ENCODE measurements around the gene F8. TPM values are rescaled to one million over a fixed set of nuclear protein-coding genes. Genes with fewer than 3 reads are reported as not detected.
"Not testable (repeated sequence)": the region's sequence is repeated elsewhere in the genome, so short reads cannot be mapped to it uniquely, and the experiment has no call there.

Gene F8
- polyA plus RNA-seq, 1 donor from 2014 or later, result 2.1 TPM

DNA sequence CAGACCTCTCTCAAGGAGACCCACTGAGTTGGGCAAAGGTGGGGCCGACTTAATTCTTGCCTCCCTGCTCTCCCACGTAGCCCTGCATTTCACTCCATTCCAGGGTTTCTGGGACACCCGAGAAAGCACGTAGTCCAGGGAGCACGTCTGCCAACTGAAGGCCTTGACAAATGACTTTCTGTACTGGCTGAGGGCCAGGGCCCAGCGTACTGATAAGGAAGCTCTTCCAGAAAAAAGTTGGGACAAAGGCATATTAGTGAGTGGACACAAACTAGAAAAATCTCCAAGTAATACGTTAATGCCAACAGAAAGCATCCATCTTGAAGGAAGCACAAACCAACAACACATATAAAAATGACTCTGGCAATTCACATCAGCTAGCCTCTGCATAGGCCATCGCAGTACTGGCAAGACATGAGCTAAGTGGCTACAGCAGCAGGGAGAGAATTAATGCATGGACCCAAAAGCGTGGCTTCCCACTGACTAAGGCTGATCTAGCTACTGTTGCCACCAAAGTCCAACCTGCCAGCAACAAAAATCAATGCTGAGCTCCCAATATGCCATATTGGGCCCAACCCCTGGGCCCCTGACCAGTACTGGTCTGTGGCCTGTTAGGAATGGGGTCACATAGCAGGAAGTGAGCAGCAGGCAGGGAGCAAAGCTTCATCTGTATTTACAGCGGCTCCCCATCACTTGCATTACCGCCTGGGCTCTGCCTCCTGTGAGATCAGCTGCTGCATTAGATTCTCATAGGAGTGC lies 15.4 kb downstream of the F8 start:
- not testable (repeated sequence) for H3K9me2 ChIP-seq (ENCODE audit: insufficient read depth, low read length); H3F3A ChIP-seq (ENCODE audit: insufficient read depth, low read length, poor library complexity, severe bottlenecking); H3K79me2 ChIP-seq (replicated peaks; ENCODE audit: insufficient read depth, low read length); H3K36me3 ChIP-seq (ENCODE audit: insufficient read depth, low read length); H3K9ac ChIP-seq (ENCODE audit: low read length); H2AFZ ChIP-seq (ENCODE audit: low read depth, low read length); H3K4me2 ChIP-seq (ENCODE audit: low read length); H3K4me3 ChIP-seq (ENCODE audit: low read length); H4K20me1 ChIP-seq (ENCODE audit: insufficient read depth); H3K9me3 ChIP-seq (ENCODE audit: low read length); H3K27ac ChIP-seq (ENCODE audit: low read length); H3K27me3 ChIP-seq (ENCODE audit: insufficient read depth, low read depth, low read length)

DNA sequence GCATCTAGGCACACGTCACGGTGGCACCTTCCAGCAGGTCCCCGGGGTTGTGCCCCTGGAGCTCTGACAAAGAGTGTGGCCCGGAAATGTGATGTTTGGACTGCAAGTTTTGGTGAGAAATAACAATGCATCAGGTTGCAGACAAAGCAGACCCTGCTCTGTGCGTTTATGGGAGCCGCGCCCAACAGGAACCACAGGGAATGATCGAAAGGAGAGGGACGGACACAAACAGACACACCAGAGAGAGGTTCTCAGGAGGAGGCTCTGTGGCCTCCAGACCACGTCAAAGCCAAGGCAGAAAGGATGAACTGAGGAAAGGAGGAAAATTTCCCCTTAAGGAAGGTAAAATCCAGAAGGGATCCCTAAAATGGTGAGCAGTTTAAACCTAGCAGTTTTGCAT lies 16.1 kb downstream of the F8 start:
- H2AFZ ChIP-seq (ENCODE audit: low read depth, low read length); H3K9me3 ChIP-seq (ENCODE audit: low read length); H3K4me2 ChIP-seq (ENCODE audit: low read length); H3K27ac ChIP-seq (ENCODE audit: low read length); H4K20me1 ChIP-seq (ENCODE audit: insufficient read depth); H3K4me3 ChIP-seq (ENCODE audit: low read length); H3K9me2 ChIP-seq (ENCODE audit: insufficient read depth, low read length); H3K9ac ChIP-seq (ENCODE audit: low read length); H3K27me3 ChIP-seq (ENCODE audit: insufficient read depth, low read depth, low read length); H3K36me3 ChIP-seq (ENCODE audit: insufficient read depth, low read length); H3F3A ChIP-seq (ENCODE audit: insufficient read depth, low read length, poor library complexity, severe bottlenecking); H3K79me2 ChIP-seq (replicated peaks; ENCODE audit: insufficient read depth, low read length): not testable (repeated sequence)

DNA sequence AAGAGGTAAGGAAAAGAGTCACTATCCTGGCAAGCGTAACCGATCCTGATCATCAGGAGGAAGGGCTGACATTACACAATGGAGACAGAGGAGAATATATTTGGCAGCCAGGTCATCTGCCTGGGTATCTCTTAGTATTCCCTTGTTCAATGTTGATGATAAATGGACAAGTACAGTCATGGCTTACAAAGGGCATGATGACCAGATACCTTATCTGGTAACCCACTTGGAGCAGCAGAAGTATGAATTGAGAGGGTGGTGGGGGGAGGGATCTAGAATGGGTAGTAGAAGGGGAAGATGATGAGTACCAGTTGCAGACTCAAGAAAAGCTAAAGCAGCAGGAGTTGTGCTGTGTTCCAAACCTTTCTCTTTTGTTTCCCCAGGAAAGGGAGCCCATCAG lies 17.3 kb downstream of the F8 start:
- no peak overlapping the region for H3K27ac ChIP-seq (ENCODE audit: low read length)

DNA sequence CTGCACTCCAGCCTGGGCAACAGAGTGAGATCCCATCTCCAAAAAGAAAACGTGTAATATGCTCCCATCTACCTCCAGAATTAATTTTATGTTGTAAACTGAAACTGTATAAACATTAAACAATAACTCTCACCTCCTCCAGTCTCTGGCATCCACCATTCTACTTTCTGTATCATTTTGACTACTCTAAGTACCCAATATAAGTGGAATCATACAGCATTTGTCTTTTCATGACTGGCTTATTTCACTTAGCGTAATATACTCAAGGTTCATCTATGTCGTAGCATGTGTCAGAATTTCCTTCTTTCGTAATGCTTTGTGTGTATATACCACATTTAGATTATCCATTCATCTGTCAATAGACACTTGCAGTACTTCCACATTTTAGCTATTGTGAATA lies 20.6 kb downstream of the F8 start:
- Histone ChIP-seq H3K9me2 (ENCODE audit: insufficient read depth, low read length) (no peaks in the 10 kb centered on the region), H3K27ac (ENCODE audit: low read length) (no peak overlapping the region), H3K79me2 (replicated peaks; ENCODE audit: insufficient read depth, low read length) (no peaks in the 10 kb centered on the region), H3K4me2 (ENCODE audit: low read length) (no peak overlapping the region), H3K27me3 (ENCODE audit: insufficient read depth, low read depth, low read length) (no peaks in the 10 kb centered on the region), H3K9me3 (ENCODE audit: low read length) (no peaks in the 10 kb centered on the region), H3K4me3 (ENCODE audit: low read length) (no peak overlapping the region), H4K20me1 (ENCODE audit: insufficient read depth) (no peaks in the 10 kb centered on the region), H3F3A (ENCODE audit: insufficient read depth, low read length, poor library complexity, severe bottlenecking) (no peaks in the 10 kb centered on the region), H3K9ac (ENCODE audit: low read length) (no peak overlapping the region), H3K36me3 (ENCODE audit: insufficient read depth, low read length) (no peaks in the 10 kb centered on the region), H2AFZ (ENCODE audit: low read depth, low read length) (no peak overlapping the region)
- TF ChIP-seq, protein P1, sequence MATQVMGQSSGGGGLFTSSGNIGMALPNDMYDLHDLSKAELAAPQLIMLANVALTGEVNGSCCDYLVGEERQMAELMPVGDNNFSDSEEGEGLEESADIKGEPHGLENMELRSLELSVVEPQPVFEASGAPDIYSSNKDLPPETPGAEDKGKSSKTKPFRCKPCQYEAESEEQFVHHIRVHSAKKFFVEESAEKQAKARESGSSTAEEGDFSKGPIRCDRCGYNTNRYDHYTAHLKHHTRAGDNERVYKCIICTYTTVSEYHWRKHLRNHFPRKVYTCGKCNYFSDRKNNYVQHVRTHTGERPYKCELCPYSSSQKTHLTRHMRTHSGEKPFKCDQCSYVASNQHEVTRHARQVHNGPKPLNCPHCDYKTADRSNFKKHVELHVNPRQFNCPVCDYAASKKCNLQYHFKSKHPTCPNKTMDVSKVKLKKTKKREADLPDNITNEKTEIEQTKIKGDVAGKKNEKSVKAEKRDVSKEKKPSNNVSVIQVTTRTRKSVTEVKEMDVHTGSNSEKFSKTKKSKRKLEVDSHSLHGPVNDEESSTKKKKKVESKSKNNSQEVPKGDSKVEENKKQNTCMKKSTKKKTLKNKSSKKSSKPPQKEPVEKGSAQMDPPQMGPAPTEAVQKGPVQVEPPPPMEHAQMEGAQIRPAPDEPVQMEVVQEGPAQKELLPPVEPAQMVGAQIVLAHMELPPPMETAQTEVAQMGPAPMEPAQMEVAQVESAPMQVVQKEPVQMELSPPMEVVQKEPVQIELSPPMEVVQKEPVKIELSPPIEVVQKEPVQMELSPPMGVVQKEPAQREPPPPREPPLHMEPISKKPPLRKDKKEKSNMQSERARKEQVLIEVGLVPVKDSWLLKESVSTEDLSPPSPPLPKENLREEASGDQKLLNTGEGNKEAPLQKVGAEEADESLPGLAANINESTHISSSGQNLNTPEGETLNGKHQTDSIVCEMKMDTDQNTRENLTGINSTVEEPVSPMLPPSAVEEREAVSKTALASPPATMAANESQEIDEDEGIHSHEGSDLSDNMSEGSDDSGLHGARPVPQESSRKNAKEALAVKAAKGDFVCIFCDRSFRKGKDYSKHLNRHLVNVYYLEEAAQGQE (IDR thresholded peaks at IDR 0.05; ENCODE audit: borderline replicate concordance), result no peak
- no peak for TF ChIP-seq SMC3 (conservative IDR thresholded peaks at IDR 0.05; ENCODE audit: poor library complexity)
- TF ChIP-seq, protein P2, sequence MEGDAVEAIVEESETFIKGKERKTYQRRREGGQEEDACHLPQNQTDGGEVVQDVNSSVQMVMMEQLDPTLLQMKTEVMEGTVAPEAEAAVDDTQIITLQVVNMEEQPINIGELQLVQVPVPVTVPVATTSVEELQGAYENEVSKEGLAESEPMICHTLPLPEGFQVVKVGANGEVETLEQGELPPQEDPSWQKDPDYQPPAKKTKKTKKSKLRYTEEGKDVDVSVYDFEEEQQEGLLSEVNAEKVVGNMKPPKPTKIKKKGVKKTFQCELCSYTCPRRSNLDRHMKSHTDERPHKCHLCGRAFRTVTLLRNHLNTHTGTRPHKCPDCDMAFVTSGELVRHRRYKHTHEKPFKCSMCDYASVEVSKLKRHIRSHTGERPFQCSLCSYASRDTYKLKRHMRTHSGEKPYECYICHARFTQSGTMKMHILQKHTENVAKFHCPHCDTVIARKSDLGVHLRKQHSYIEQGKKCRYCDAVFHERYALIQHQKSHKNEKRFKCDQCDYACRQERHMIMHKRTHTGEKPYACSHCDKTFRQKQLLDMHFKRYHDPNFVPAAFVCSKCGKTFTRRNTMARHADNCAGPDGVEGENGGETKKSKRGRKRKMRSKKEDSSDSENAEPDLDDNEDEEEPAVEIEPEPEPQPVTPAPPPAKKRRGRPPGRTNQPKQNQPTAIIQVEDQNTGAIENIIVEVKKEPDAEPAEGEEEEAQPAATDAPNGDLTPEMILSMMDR (IDR thresholded peaks at IDR 0.05; ENCODE audit: poor library complexity, severe bottlenecking), result no peak
- TF ChIP-seq MXI1 (conservative IDR thresholded peaks at IDR 0.05; ENCODE audit: poor library complexity, severe bottlenecking), result no peak
- no peak for TF ChIP-seq TAF1 (IDR thresholded peaks at IDR 0.05; ENCODE audit: low read depth)
- TF ChIP-seq EP300 (conservative IDR thresholded peaks at IDR 0.05; ENCODE audit: poor library complexity, severe bottlenecking), result no peak
- no peak for TF ChIP-seq POLR2AphosphoS5 (IDR thresholded peaks at IDR 0.05)

More for the DNA sequence above, 17.3 kb downstream of the F8 start:
- Histone ChIP-seq H3K36me3 (ENCODE audit: insufficient read depth, low read length) (no peaks in the 10 kb centered on the region), H3K9ac (ENCODE audit: low read length) (no peak overlapping the region), H3K9me3 (ENCODE audit: low read length) (no peaks in the 10 kb centered on the region), H3F3A (ENCODE audit: insufficient read depth, low read length, poor library complexity, severe bottlenecking) (no peaks in the 10 kb centered on the region), H4K20me1 (ENCODE audit: insufficient read depth) (no peaks in the 10 kb centered on the region), H3K4me2 (ENCODE audit: low read length) (no peak overlapping the region), H3K4me3 (ENCODE audit: low read length) (no peak overlapping the region), H2AFZ (ENCODE audit: low read depth, low read length) (no peak overlapping the region), H3K27me3 (ENCODE audit: insufficient read depth, low read depth, low read length) (no peaks in the 10 kb centered on the region), H3K9me2 (ENCODE audit: insufficient read depth, low read length) (no peaks in the 10 kb centered on the region), H3K79me2 (replicated peaks; ENCODE audit: insufficient read depth, low read length) (no peaks in the 10 kb centered on the region)
- TF ChIP-seq SMC3 (conservative IDR thresholded peaks at IDR 0.05; ENCODE audit: poor library complexity) (no peak), EZH2 (IDR thresholded peaks at IDR 0.05; ENCODE audit: borderline replicate concordance, insufficient read depth, low read length, poor library complexity, severe bottlenecking) (no peak), TAF1 (IDR thresholded peaks at IDR 0.05; ENCODE audit: low read depth) (no peak), RAD21 (conservative IDR thresholded peaks at IDR 0.05) (no peak), MXI1 (conservative IDR thresholded peaks at IDR 0.05; ENCODE audit: poor library complexity, severe bottlenecking) (no peak), EP300 (conservative IDR thresholded peaks at IDR 0.05; ENCODE audit: poor library complexity, severe bottlenecking) (no peak), POLR2AphosphoS5 (IDR thresholded peaks at IDR 0.05) (no peak)
- TF ChIP-seq, protein P2 (IDR thresholded peaks at IDR 0.05; ENCODE audit: poor library complexity, severe bottlenecking), result no peak
